AG20443 (cell line): Measurements from ENCODE around the gene CIC.
"Not testable (repeated sequence)": the region's sequence is repeated elsewhere in the genome, so short reads cannot be mapped to it uniquely, and the experiment has no call there.

Source experiments
- DNase-seq: peaks from one replicate; pipeline ENCODE4 v3.0.0; 2012; ENCODE audit warnings: low spot score, mixed read lengths

Gene CIC

GRCh38 chr19:42255766-42256745 is 13.0 kb upstream of the CIC start:
- peak; percentile 35 for DNase-seq

- not testable (repeated sequence) for DNase-seq
Measured at GRCh38 chr19:42257842-42258241, 11.2 kb upstream of the CIC start.

- no peak for DNase-seq
Measured at GRCh38 chr19:42261763-42262162, 7.3 kb upstream of the CIC start.

- DNase-seq: not testable (repeated sequence)
Measured at GRCh38 chr19:42266105-42266504, 2.9 kb upstream of the CIC start.

- DNase-seq: not testable (repeated sequence)
Measured at GRCh38 chr19:42266928-42267603, 2.0 kb upstream of the CIC start.

- no peak for DNase-seq
Measured at GRCh38 chr19:42267644-42268141, 1.4 kb upstream of the CIC start.

- DNase-seq: peak; percentile 90
Measured at GRCh38 chr19:42268142-42268703, 829 bp upstream of the CIC start.

- DNase-seq: no peak
Measured at GRCh38 chr19:42269478-42270345, 660 bp downstream of the CIC start.

- peak; percentile 74 for DNase-seq
Measured at GRCh38 chr19:42270346-42271044, 1.4 kb downstream of the CIC start.

GRCh38 chr19:42271045-42271419 is 2.0 kb downstream of the CIC start:
- DNase-seq: no peak

- DNase-seq: no peak
Measured at GRCh38 chr19:42271861-42272534, 2.9 kb downstream of the CIC start.

GRCh38 chr19:42272535-42272897 is 3.5 kb downstream of the CIC start:
- no peak for DNase-seq

GRCh38 chr19:42272989-42273406 is 3.9 kb downstream of the CIC start:
- no peak for DNase-seq

- DNase-seq: no peak
Measured at GRCh38 chr19:42273407-42274064, 4.5 kb downstream of the CIC start.

GRCh38 chr19:42274065-42274682 is 5.1 kb downstream of the CIC start:
- DNase-seq: no peak

- no peak for DNase-seq
Measured at GRCh38 chr19:42275103-42275502, 6.1 kb downstream of the CIC start.

GRCh38 chr19:42275517-42275916 is 6.5 kb downstream of the CIC start:
- no peak for DNase-seq

- DNase-seq: no peak
Measured at GRCh38 chr19:42276284-42276683, 7.2 kb downstream of the CIC start.

- no peak for DNase-seq
Measured at GRCh38 chr19:42276821-42277220, 7.8 kb downstream of the CIC start.
